ENCODE measurements around the gene CARD9. TPM values are rescaled to one million over a fixed set of nuclear protein-coding genes. Genes with fewer than 3 reads are reported as not detected.
A peak's percentile ranks its signal among the peaks of the same experiment; 100 is the strongest.

The CARD9 gene
- total and polyA plus RNA-seq, 2 of the 8 experiments (the other 6 are each of a cell fraction or from before 2014, with no cell fraction given), result 0.15 to 1.1 TPM

- H2BK12ac ChIP-seq (ENCODE audit: low read depth, low read length), result 0 out of 2 replicates have a peak overlapping the region, but pooled peaks have one; percentile 84
- no peaks in the 10 kb centered on the region for H3K36me3 ChIP-seq (ENCODE audit: control insufficient read depth in 2 of 4, insufficient read depth in 4 of 4, low read length in 3 of 4)
- H3K4me3 ChIP-seq (ENCODE audit: extremely low read depth in 1 of 4, insufficient read depth in 2 of 4, low read depth in 3 of 4, low read length in 4 of 4), result peak overlapping the region; percentile 30 to 63 (median 42)
- H3K23ac ChIP-seq (ENCODE audit: insufficient read length), result no peak overlapping the region
- 81% methylated on average over 11 of the region's 13 CpGs; no CpG with 5 or more reads in 1 of the 2 experiments for WGBS, 2 experiments (ENCODE audit: extremely low coverage in 1 of 2, insufficient coverage in 1 of 2, insufficient read length in 1 of 2, insufficient replicate concordance in 2 of 2, low coverage in 1 of 2, low lambda C conversion rate in 2 of 2, missing lambda C conversion rate in 1 of 2)
- H2BK5ac ChIP-seq (ENCODE audit: low read depth, low read length), result peak overlapping the region; percentile 35; the same call in 1 of the 2 replicates
- peaks cover 4% of the 10 kb centered on the region; the same call in 1 of the 2 replicates for H3K23me2 ChIP-seq (ENCODE audit: low read depth, low read length)
- H3K9ac ChIP-seq (replicated peaks in 1 of 4; ENCODE audit: extremely low read depth in 1 of 4, low read depth in 3 of 4, low read length in 3 of 4), result peak overlapping the region in 3 of 4 experiments; percentile 2 to 45 (median 21); a peak in 3 of 7 replicates
- TF ChIP-seq RBBP5 (IDR thresholded peaks at IDR 0.05; ENCODE audit: borderline replicate concordance, low read depth, low read length), result no peak
- H4K8ac ChIP-seq (ENCODE audit: extremely low read depth, insufficient read depth, low read length), result peak overlapping the region; percentile 28; the same call in 1 of the 2 replicates
- ChIA-PET POLR2A (ENCODE audit: partially characterized antibody) (interaction anchor here (0.6 to 1.1 kb wide), 4 partner anchors 9 to 210 kb away, joined by 3 to 5 read pairs (median 4); partner anchors contain the start of gene TMEM250), CTCF (ENCODE audit: partially characterized antibody) (interaction anchor here (0.9 to 1.9 kb wide), 4 partner anchors 10 to 36 kb away, joined by 3 to 6 read pairs (median 3); partner anchors contain the start of gene DNLZ)
- H2AFZ ChIP-seq (ENCODE audit: low read length), result no peak overlapping the region
- peak overlapping the region; percentile 85 for H4K91ac ChIP-seq (replicated peaks; ENCODE audit: insufficient read length, low read length)
- H2BK120ac ChIP-seq (replicated peaks; ENCODE audit: low read depth, low read length), result no peak overlapping the region
- H2AK5ac ChIP-seq (ENCODE audit: low read depth, low read length), result peak overlapping the region; percentile 48; the same call in 1 of the 2 replicates
- H3K79me2 ChIP-seq (ENCODE audit: control insufficient read depth in 1 of 2, insufficient read depth in 2 of 2, low read length in 2 of 2), result no peaks in the 10 kb centered on the region
- DNase-seq (ENCODE audit: low read depth in 1 of 2, low spot score in 2 of 2) (no peak), FAIRE-seq (no peak)
- no peak overlapping the region for H2BK20ac ChIP-seq (ENCODE audit: low read length)
- no peak overlapping the region for H3K4ac ChIP-seq (replicated peaks; ENCODE audit: insufficient read length, low read depth, low read length)
- no peak overlapping the region for H3K27ac ChIP-seq (ENCODE audit: low read depth, low read length)
- H3K79me1 ChIP-seq (ENCODE audit: low read depth, low read length), result no peaks in the 10 kb centered on the region
- no peaks in the 10 kb centered on the region for H3K27me3 ChIP-seq (replicated peaks in 1 of 4; ENCODE audit: control insufficient read depth in 3 of 4, extremely low read depth in 1 of 4, insufficient read depth in 3 of 4, low read length in 3 of 4)
- peak overlapping the region; percentile 38 to 75 for H3K4me2 ChIP-seq (ENCODE audit: insufficient read depth in 1 of 2, low read depth in 2 of 2, low read length in 2 of 2)
- no peak overlapping the region for H3K56ac ChIP-seq (replicated peaks; ENCODE audit: insufficient read length, low read depth, low read length)
- peaks cover 0 to 6% of the 10 kb centered on the region in 2 experiments for H4K20me1 ChIP-seq (replicated peaks in 1 of 2; ENCODE audit: control insufficient read depth in 1 of 2, insufficient read depth in 2 of 2, low read length in 2 of 2)
- H3K4me1 ChIP-seq (replicated peaks in 1 of 4; ENCODE audit: control insufficient read depth in 3 of 4, insufficient read depth in 4 of 4, low read length in 3 of 4), result peaks cover 0 to 24% (median 20%) of the 10 kb centered on the region in 4 experiments; a peak in 6 of 7 replicates
- H3K14ac ChIP-seq (ENCODE audit: insufficient read length), result no peak overlapping the region
- H4K5ac ChIP-seq (ENCODE audit: insufficient read length, low read depth, low read length), result no peak overlapping the region
- peak overlapping the region; percentile 61; the same call in 1 of the 2 replicates for H2BK15ac ChIP-seq (ENCODE audit: low read length)
- H3K9me3 ChIP-seq (ENCODE audit: insufficient read depth in 2 of 2, low read depth in 1 of 2, low read length in 1 of 2), result no peaks in the 10 kb centered on the region
- H3K18ac ChIP-seq (ENCODE audit: extremely low read depth, low read length), result peak overlapping the region; percentile 32
These were observed 45.4 kb downstream of the CARD9 start for GRCh38 chr9:136328011-136328621.
